Activated naive CD8-positive, alpha-beta T cell treated with anti-CD3 and anti-CD28 coated beads, Interleukin-2, amount 10 ng/mL, durations not matched to agents 7 days and 5 days (primary cell): ENCODE results near the gene NRSN2. TPM values are rescaled to one million over a fixed set of nuclear protein-coding genes. Genes with fewer than 3 reads are reported as not detected.
A peak's percentile ranks its signal among the peaks of the same experiment; 100 is the strongest.
"Not testable (repeated sequence)": the region's sequence is repeated elsewhere in the genome, so short reads cannot be mapped to it uniquely, and the experiment has no call there.

Experiments used
- ATAC-seq: fragments of 150-1000 bp; cut with Tn5 transposase; one replicate; pipeline ENCODE4 v1.10.0; 2021; ENCODE audit warnings: low read depth, moderate library complexity
- POLR2A ChIA-PET: fragments of 350-600 bp; sonication (Branson Sonifier 250); formaldehyde crosslinking; loops from one replicate; lab custom pipeline; 2021; ENCODE audit warnings: antibody characterized with exemption; lab: Charles Lee
- DNase-seq: peaks from one replicate; pipeline ENCODE4 v3.0.0; 2021
- H3K27ac Mint-ChIP-seq: one replicate; pipeline ENCODE4 v1.8.0; 2022; ENCODE audit warnings: mild to moderate bottlenecking, mixed read lengths
- H3K27me3 Mint-ChIP-seq: one replicate; pipeline ENCODE4 v1.8.0; 2022; ENCODE audit warnings: mild to moderate bottlenecking, moderate library complexity, mixed read lengths
- H3K36me3 Mint-ChIP-seq: one replicate; pipeline ENCODE4 v1.8.0; 2021; ENCODE audit warnings: mild to moderate bottlenecking, mixed read lengths
- H3K4me1 Mint-ChIP-seq: one replicate; pipeline ENCODE4 v1.8.0; 2021; ENCODE audit warnings: mixed read lengths
- H3K4me3 Mint-ChIP-seq: one replicate; pipeline ENCODE4 v1.8.0; 2022; ENCODE audit warnings: mild to moderate bottlenecking, moderate library complexity, mixed read lengths
- H3K9me3 Mint-ChIP-seq: one replicate; pipeline ENCODE4 v1.8.0; 2021; ENCODE audit warnings: mixed read lengths
- total RNA-seq, 2 experiments: library from RNA; stranded (reverse); gene quantifications; one replicate each; pipeline ENCODE4 v1.2.3, GENCODE V29; 2021

The NRSN2 gene
- total RNA-seq, 2 experiments from 2014 or later: 3.6 to 3.7 TPM

- peaks cover 41% of the 10 kb centered on the region for H3K36me3 Mint-ChIP-seq
- no peak overlapping the region for H3K27ac Mint-ChIP-seq
- no peak overlapping the region for H3K4me3 Mint-ChIP-seq
- ATAC-seq (no peak), DNase-seq (no peak)
- POLR2A ChIA-PET: interaction anchor here (1.1 kb wide), 1 partner anchor 19 kb away, joined by 3 read pairs; no protein-coding TSS in a partner anchor
- H3K27me3 Mint-ChIP-seq: no peaks in the 10 kb centered on the region
- H3K9me3 Mint-ChIP-seq: no peaks in the 10 kb centered on the region
- peaks cover 7% of the 10 kb centered on the region for H3K4me1 Mint-ChIP-seq
These were observed 41.4 kb downstream of the NRSN2 start for GRCh38 chr20:388034-388994.

GRCh38 chr20:389220-389619 is 42.3 kb downstream of the NRSN2 start:
- H3K9me3 Mint-ChIP-seq: no peaks in the 10 kb centered on the region
- H3K4me1 Mint-ChIP-seq: no peaks in the 10 kb centered on the region
- no peaks in the 10 kb centered on the region for H3K27me3 Mint-ChIP-seq
- POLR2A ChIA-PET: interaction anchor here (1.0 kb wide), 1 partner anchor 11 kb away, joined by 3 read pairs; no protein-coding TSS in a partner anchor
- peaks cover 45% of the 10 kb centered on the region for H3K36me3 Mint-ChIP-seq
- peak overlapping the region; percentile 64 for H3K27ac Mint-ChIP-seq
- DNase-seq: no peak
- ATAC-seq: no peak
- H3K4me3 Mint-ChIP-seq: no peak overlapping the region

GRCh38 chr20:391041-391711 is 44.3 kb downstream of the NRSN2 start:
- Mint-ChIP-seq H3K4me1 (no peaks in the 10 kb centered on the region), H3K4me3 (no peak overlapping the region), H3K36me3 (peaks cover 37% of the 10 kb centered on the region), H3K27ac (no peak overlapping the region), H3K27me3 (no peaks in the 10 kb centered on the region), H3K9me3 (no peaks in the 10 kb centered on the region)
- ATAC-seq (no peak), DNase-seq (no peak)
- POLR2A ChIA-PET: interaction anchor here (1.4 kb wide), 1 partner anchor 9 kb away, joined by 3 read pairs; no protein-coding TSS in a partner anchor

GRCh38 chr20:393296-393695 is 46.4 kb downstream of the NRSN2 start:
- H3K36me3 Mint-ChIP-seq: peaks cover 31% of the 10 kb centered on the region
- POLR2A ChIA-PET: interaction anchor here (0.7 kb wide), 1 partner anchor 45 kb away, joined by 3 read pairs; no protein-coding TSS in a partner anchor
- not testable (repeated sequence) for H3K4me3 Mint-ChIP-seq, ATAC-seq, H3K27me3 Mint-ChIP-seq, H3K9me3 Mint-ChIP-seq, DNase-seq, H3K27ac Mint-ChIP-seq, H3K4me1 Mint-ChIP-seq

- H3K4me3 Mint-ChIP-seq: no peak overlapping the region
- H3K27ac Mint-ChIP-seq: no peak overlapping the region
- H3K4me1 Mint-ChIP-seq: peaks cover 10% of the 10 kb centered on the region
- DNase-seq (no peak), ATAC-seq (no peak)
- H3K36me3 Mint-ChIP-seq: peaks cover 24% of the 10 kb centered on the region
- no peaks in the 10 kb centered on the region for H3K27me3 Mint-ChIP-seq
- POLR2A ChIA-PET: no interaction called here
- no peaks in the 10 kb centered on the region for H3K9me3 Mint-ChIP-seq
These were observed 49.3 kb downstream of the NRSN2 start for GRCh38 chr20:396252-396618.

GRCh38 chr20:396619-397431 is 49.9 kb downstream of the NRSN2 start:
- Mint-ChIP-seq H3K36me3 (peaks cover 21% of the 10 kb centered on the region), H3K9me3 (no peaks in the 10 kb centered on the region), H3K4me1 (peaks cover 12% of the 10 kb centered on the region), H3K27me3 (no peaks in the 10 kb centered on the region), H3K4me3 (no peak overlapping the region), H3K27ac (no peak overlapping the region)
- ATAC-seq (no peak), DNase-seq (no peak)
- POLR2A ChIA-PET: no interaction called here

GRCh38 chr20:397432-398237 is 50.7 kb downstream of the NRSN2 start:
- H3K27ac Mint-ChIP-seq: no peak overlapping the region
- peaks cover 16% of the 10 kb centered on the region for H3K4me1 Mint-ChIP-seq
- POLR2A ChIA-PET: no interaction called here
- no peaks in the 10 kb centered on the region for H3K27me3 Mint-ChIP-seq
- no peak overlapping the region for H3K4me3 Mint-ChIP-seq
- H3K9me3 Mint-ChIP-seq: no peaks in the 10 kb centered on the region
- DNase-seq (no peak), ATAC-seq (no peak)
- peaks cover 22% of the 10 kb centered on the region for H3K36me3 Mint-ChIP-seq

GRCh38 chr20:399182-399707 is 52.3 kb downstream of the NRSN2 start:
- Mint-ChIP-seq H3K4me1 (peaks cover 20% of the 10 kb centered on the region), H3K9me3 (peaks cover 5% of the 10 kb centered on the region), H3K4me3 (no peak overlapping the region), H3K27me3 (no peaks in the 10 kb centered on the region), H3K27ac (no peak overlapping the region), H3K36me3 (peaks cover 19% of the 10 kb centered on the region)
- ATAC-seq: no peak
- DNase-seq: no peak
- POLR2A ChIA-PET: interaction anchor here (0.8 to 2.0 kb wide), 2 partner anchors 8 to 13 kb away, joined by 3 to 6 read pairs; no protein-coding TSS in a partner anchor

- Mint-ChIP-seq H3K36me3 (peaks cover 19% of the 10 kb centered on the region), H3K27me3 (no peaks in the 10 kb centered on the region)
These were observed 53.2 kb downstream of the NRSN2 start for GRCh38 chr20:400128-400453.

GRCh38 chr20:400454-401275 is 53.8 kb downstream of the NRSN2 start:
- DNase-seq: no peak
- Mint-ChIP-seq H3K27ac (peak overlapping the region; percentile 5), H3K9me3 (peaks cover 5% of the 10 kb centered on the region), H3K4me3 (no peak overlapping the region), H3K4me1 (peaks cover 20% of the 10 kb centered on the region), H3K27me3 (no peaks in the 10 kb centered on the region), H3K36me3 (peaks cover 16% of the 10 kb centered on the region)
- no peak for ATAC-seq
- POLR2A ChIA-PET: interaction anchor here (0.6 to 2.3 kb wide), 6 partner anchors 11 to 48 kb away, joined by 3 to 18 read pairs (median 4); partner anchors contain the start of gene TRIB3

More at GRCh38 chr20:400128-400453, 53.2 kb downstream of the NRSN2 start:
- H3K9me3 Mint-ChIP-seq: peaks cover 5% of the 10 kb centered on the region
- H3K27ac Mint-ChIP-seq: peak overlapping the region; percentile 6
- ATAC-seq: no peak
- no peak for DNase-seq
- no peak overlapping the region for H3K4me3 Mint-ChIP-seq
- peaks cover 20% of the 10 kb centered on the region for H3K4me1 Mint-ChIP-seq
- POLR2A ChIA-PET: interaction anchor here (1.0 to 2.3 kb wide), 3 partner anchors 10 to 19 kb away, joined by 3 to 18 read pairs (median 6); partner anchors contain the start of gene TRIB3

GRCh38 chr20:401682-402495 is 55.0 kb downstream of the NRSN2 start:
- peak overlapping the region; percentile 4 for H3K4me3 Mint-ChIP-seq
- peaks cover 5% of the 10 kb centered on the region for H3K9me3 Mint-ChIP-seq
- H3K4me1 Mint-ChIP-seq: peaks cover 22% of the 10 kb centered on the region
- H3K36me3 Mint-ChIP-seq: peaks cover 16% of the 10 kb centered on the region
- ATAC-seq (no peak), DNase-seq (no peak)
- POLR2A ChIA-PET: interaction anchor here (0.6 to 2.3 kb wide), 5 partner anchors 21 to 47 kb away, joined by 3 to 18 read pairs (median 3); partner anchors contain the start of gene TRIB3
- H3K27me3 Mint-ChIP-seq: no peaks in the 10 kb centered on the region
- peak overlapping the region; percentile 69 for H3K27ac Mint-ChIP-seq
